A549 (cell line): ENCODE data around the gene UGT1A4. TPM values are rescaled to one million over a fixed set of nuclear protein-coding genes. Genes with fewer than 3 reads are reported as not detected.
A peak's percentile ranks its signal among the peaks of the same experiment; 100 is the strongest.

ENCODE experiments used
- ATAC-seq, 2 experiments: fragments of 200-7000 bp in 1 of 2; fragments of >200 bp in 1 of 2; cut with Nextera tagmentation in 1 of 2; cut with Tn5 transposase in 1 of 2; 3 replicates each; pipeline versions ENCODE4 v1.8.0 to v1.9.1; 2018 to 2020; ENCODE audit warnings: mild to moderate bottlenecking in 1 of 2, moderate library complexity in 1 of 2
- CTCF ChIA-PET: fragments of 300-600 bp; sonication (Branson Sonifier 250); formaldehyde crosslinking; extraction: SDS; loops from one replicate; lab custom pipeline; 2021; ENCODE audit warnings: antibody characterized with exemption, inconsistent platforms; lab: Yijun Ruan, JAX
- POLR2A ChIA-PET: fragments of 350-600 bp; formaldehyde crosslinking; extraction: SDS; loops from one replicate; lab custom pipeline; 2021; ENCODE audit warnings: antibody characterized with exemption, inconsistent platforms; lab: Yijun Ruan, JAX
- DNase-seq, 2 experiments: peaks; one replicate each; pipeline versions ENCODE4 v3.0.0 to v3.0.0-alpha.2; 2011 to 2016; ENCODE audit warnings: low read depth in 1 of 2, low spot score in 1 of 2
- FAIRE-seq: peaks from 2 replicates; lab custom pipeline; 2011; peaks lifted over from hg19 to GRCh38; lab: Jason Lieb, UNC
- H3K27ac ChIP-seq, 2 experiments: fragments of >200 bp; sonication (Bioruptor Twin); formaldehyde crosslinking; 3 replicates each; pipeline ENCODE4 v1.5.1; 2016 to 2017
- H3K4me1 ChIP-seq: fragments of >200 bp; sonication (Bioruptor Twin); formaldehyde crosslinking; 3 replicates; pipeline ENCODE4 v1.6.1; 2016
- H3K4me2 ChIP-seq: fragments of >200 bp; sonication (Bioruptor Twin); formaldehyde crosslinking; 3 replicates; pipeline ENCODE4 v1.6.1; 2016
- H3K4me3 ChIP-seq: fragments of >200 bp; sonication (Bioruptor Twin); formaldehyde crosslinking; 3 replicates; pipeline ENCODE4 v1.5.1; 2016
- H3K9me3 ChIP-seq: fragments of >200 bp; sonication (Bioruptor Twin); formaldehyde crosslinking; 3 replicates; pipeline ENCODE4 v1.6.1; 2016
- BHLHE40 ChIP-seq: IDR thresholded peaks from 2 replicates; pipeline ENCODE4 v1.6.1; 2012; ENCODE audit warnings: low read depth, low read length, inconsistent platforms
- CBX2 ChIP-seq: fragments of 200-600 bp; sonication (generic); IDR thresholded peaks from 2 replicates; pipeline ENCODE4 v1.6.1; 2016; ENCODE audit warnings: low read depth, mild to moderate bottlenecking, borderline replicate concordance
- CBX8 ChIP-seq: fragments of 200-600 bp; sonication (generic); IDR thresholded peaks from 2 replicates; pipeline ENCODE4 v1.6.1; 2016
- CEBPB ChIP-seq, 2 experiments: fragments of >200 bp in 1 of 2; sonication (Bioruptor Twin) in 1 of 2; formaldehyde crosslinking in 1 of 2; IDR thresholded peaks; 2 replicates each; pipeline ENCODE4 v1.6.1; 2012 to 2016
- CHD2 ChIP-seq: fragments of 150-350 bp; IDR thresholded peaks from 2 replicates; pipeline ENCODE4 v1.6.1; 2014; ENCODE audit warnings: low read length; ENCODE audit not compliant: partially characterized antibody
- E2F6 ChIP-seq: IDR thresholded peaks from 2 replicates; pipeline ENCODE4 v1.6.1; 2012; ENCODE audit warnings: low read depth, borderline replicate concordance
- EHF ChIP-seq: fragments of 250-450 bp; sonication (Bioruptor Pico); IDR thresholded peaks from 2 replicates; pipeline ENCODE4 v1.5.0; 2020; ENCODE audit warnings: mild to moderate bottlenecking
- EHMT2 ChIP-seq: fragments of 200-600 bp; sonication (generic); IDR thresholded peaks from 2 replicates; pipeline ENCODE4 v1.6.1; 2016; ENCODE audit warnings: antibody characterized with exemption, low read depth, mild to moderate bottlenecking, moderate library complexity
- EP300 ChIP-seq, 2 experiments: fragments of >200 bp; sonication (Bioruptor Twin); formaldehyde crosslinking; IDR thresholded peaks; 2 replicates in 1 of 2; 3 replicates in 1 of 2; pipeline ENCODE4 v1.6.1; 2016 to 2017
- FOSB ChIP-seq: fragments of 250-450 bp; sonication (Bioruptor Pico); IDR thresholded peaks from 2 replicates; pipeline ENCODE4 v1.5.0; 2020; ENCODE audit warnings: mild to moderate bottlenecking, moderate library complexity
- HOXB13 ChIP-seq: fragments of 250-450 bp; sonication (Bioruptor Pico); IDR thresholded peaks from 2 replicates; pipeline ENCODE4 v1.5.0; 2020; ENCODE audit warnings: low read depth, mild to moderate bottlenecking, moderate library complexity
- KDM1A ChIP-seq: fragments of 200-600 bp; sonication (generic); IDR thresholded peaks from 2 replicates; pipeline ENCODE4 v1.6.1; 2016; ENCODE audit warnings: low read depth, mild to moderate bottlenecking
- MYC ChIP-seq: IDR thresholded peaks from 2 replicates; pipeline ENCODE4 v1.6.1; 2012; ENCODE audit warnings: mild to moderate bottlenecking, inconsistent platforms, low read length, improper control_type of control experiment, borderline replicate concordance
- NPAS2 ChIP-seq: fragments of 250-450 bp; sonication (Bioruptor Pico); IDR thresholded peaks from 2 replicates; pipeline ENCODE4 v1.8.0; 2022; ENCODE audit warnings: mild to moderate bottlenecking, moderate library complexity, borderline replicate concordance
- RCOR1 ChIP-seq: fragments of 150-350 bp; IDR thresholded peaks from 2 replicates; pipeline ENCODE4 v1.6.1; 2014; ENCODE audit warnings: antibody characterized with exemption, low read length, low read depth
- RFX5 ChIP-seq: fragments of 450-650 bp; IDR thresholded peaks from 2 replicates; pipeline ENCODE4 v1.7.1; 2014; ENCODE audit warnings: antibody characterized with exemption, mild to moderate bottlenecking, moderate library complexity
- RNF2 ChIP-seq: fragments of 200-600 bp; sonication (generic); IDR thresholded peaks from 2 replicates; pipeline ENCODE4 v1.6.1; 2016; ENCODE audit warnings: low read depth, mild to moderate bottlenecking, antibody characterized with exemption, moderate library complexity, borderline replicate concordance
- TP53 ChIP-seq: fragments of 250-450 bp; sonication (Bioruptor Pico); IDR thresholded peaks from 2 replicates; pipeline ENCODE4 v1.5.0; 2021; ENCODE audit warnings: mild to moderate bottlenecking, moderate library complexity
- ZFP36 ChIP-seq: fragments of 450-650 bp; IDR thresholded peaks from 2 replicates; pipeline ENCODE4 v1.6.1; 2014; ENCODE audit warnings: borderline replicate concordance; ENCODE audit not compliant: partially characterized antibody
- WGBS: methylation state at CpG from one replicate; pipeline ENCODE4 v1.1.6; 2017; ENCODE audit errors: missing lambda C conversion rate; 5-methylcytosine and 5-hydroxymethylcytosine counted together
- polyA plus RNA-seq, 4 experiments: library from polyadenylated mRNA; depleted of rRNA in 3 of 4; stranded (reverse); fragments of >200 nt; fragmentation: RNase III in 1 of 4; extraction: RNeasy Plus Mini Kit Qiagen cat#74134 plus additional on column Dnase treatment in 1 of 4; gene quantifications; 2 replicates in 3 of 4; 3 replicates in 1 of 4; pipeline ENCODE4 v1.2.3, GENCODE V29; 2011 to 2017
- TF ChIP-seq, protein P1 (sequence below): IDR thresholded peaks from 2 replicates; pipeline ENCODE4 v1.6.1; 2012
- TF ChIP-seq, protein P2 (sequence below): fragments of 250-450 bp; sonication (Bioruptor Pico); IDR thresholded peaks from 2 replicates; pipeline ENCODE4 v1.5.0; 2021; ENCODE audit warnings: mild to moderate bottlenecking, moderate library complexity, borderline replicate concordance
- TF ChIP-seq, protein P3 (sequence below): fragments of 200-600 bp; sonication (generic); IDR thresholded peaks from 2 replicates; pipeline ENCODE4 v1.6.1; 2016; ENCODE audit warnings: antibody characterized with exemption, mild to moderate bottlenecking, moderate library complexity

The UGT1A4 gene
- polyA plus RNA-seq, 2 of the 4 experiments (the other 2 are of a cell fraction): 0.13 to 0.14 TPM

- no peak for TF ChIP-seq HOXB13
- TF ChIP-seq, protein P1, sequence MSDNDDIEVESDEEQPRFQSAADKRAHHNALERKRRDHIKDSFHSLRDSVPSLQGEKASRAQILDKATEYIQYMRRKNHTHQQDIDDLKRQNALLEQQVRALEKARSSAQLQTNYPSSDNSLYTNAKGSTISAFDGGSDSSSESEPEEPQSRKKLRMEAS: no peak
- TF ChIP-seq BHLHE40: no peak
- no peak for TF ChIP-seq FOSB (CRISPR knock-in tag)
- TF ChIP-seq CBX8: no peak
- TF ChIP-seq RNF2: no peak
- no peak for TF ChIP-seq RCOR1
- TF ChIP-seq, protein P2, sequence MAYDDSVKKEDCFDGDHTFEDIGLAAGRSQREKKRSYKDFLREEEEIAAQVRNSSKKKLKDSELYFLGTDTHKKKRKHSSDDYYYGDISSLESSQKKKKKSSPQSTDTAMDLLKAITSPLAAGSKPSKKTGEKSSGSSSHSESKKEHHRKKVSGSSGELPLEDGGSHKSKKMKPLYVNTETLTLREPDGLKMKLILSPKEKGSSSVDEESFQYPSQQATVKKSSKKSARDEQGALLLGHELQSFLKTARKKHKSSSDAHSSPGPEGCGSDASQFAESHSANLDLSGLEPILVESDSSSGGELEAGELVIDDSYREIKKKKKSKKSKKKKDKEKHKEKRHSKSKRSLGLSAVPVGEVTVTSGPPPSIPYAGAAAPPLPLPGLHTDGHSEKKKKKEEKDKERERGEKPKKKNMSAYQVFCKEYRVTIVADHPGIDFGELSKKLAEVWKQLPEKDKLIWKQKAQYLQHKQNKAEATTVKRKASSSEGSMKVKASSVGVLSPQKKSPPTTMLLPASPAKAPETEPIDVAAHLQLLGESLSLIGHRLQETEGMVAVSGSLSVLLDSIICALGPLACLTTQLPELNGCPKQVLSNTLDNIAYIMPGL (CRISPR knock-in tag): no peak
- TF ChIP-seq MYC: no peak
- TF ChIP-seq E2F6: no peak
- TF ChIP-seq CBX2: no peak
- no peak for TF ChIP-seq EHF (CRISPR knock-in tag)
- H3K9me3 ChIP-seq: peaks cover 17% of the 10 kb centered on the region
- peaks cover 40% of the 10 kb centered on the region for H3K4me1 ChIP-seq
- no peak for DNase-seq
- peak within 1 kb of the TSS; percentile 98 to 100 for H3K27ac ChIP-seq
- no peak for FAIRE-seq
- ATAC-seq: no peak
- no peak within 1 kb of the TSS for H3K4me2 ChIP-seq
- ChIA-PET CTCF (interaction anchor here (1.1 to 2.9 kb wide), 16 partner anchors 14 to 291 kb away, joined by 3 to 16 read pairs (median 4); partner anchors contain the start of gene UGT1A3), POLR2A (no interaction called here)
- no peak within 1 kb of the TSS for H3K4me3 ChIP-seq
- WGBS: 89% methylated on average over 14 of the region's 14 CpGs
These were observed 5.8 kb upstream of the UGT1A4 start, which contains the start of gene UGT1A5 for GRCh38 chr2:233712611-233713261. Gene UGT1A5, plus strand, starts transcription at chr2:233712907. Its CDS starts 85 bp downstream, at chr2:233712992.

DNA sequence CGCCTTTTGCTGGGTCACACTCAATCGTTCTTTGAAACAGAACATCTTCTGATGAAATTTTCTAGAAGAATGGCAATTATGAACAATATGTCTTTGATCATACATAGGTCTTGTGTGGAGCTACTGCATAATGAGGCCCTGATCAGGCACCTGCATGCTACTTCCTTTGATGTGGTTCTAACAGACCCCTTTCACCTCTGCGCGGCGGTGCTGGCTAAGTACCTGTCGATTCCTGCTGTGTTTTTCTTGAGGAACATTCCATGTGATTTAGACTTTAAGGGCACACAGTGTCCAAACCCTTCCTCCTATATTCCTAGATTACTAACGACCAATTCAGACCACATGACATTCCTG, 5.3 kb upstream of the UGT1A4 start:
- Histone ChIP-seq H3K4me3 (no peak overlapping the region), H3K9me3 (peaks cover 17% of the 10 kb centered on the region), H3K4me2 (no peak overlapping the region)
- WGBS: 93% methylated on average over 7 of the region's 7 CpGs
- no peak for DNase-seq
- CTCF ChIA-PET: no interaction called here
- FAIRE-seq: no peak
- TF ChIP-seq ZFP36 (no peak), EP300 (IDR thresholded peaks at IDR 0.05) (no peak), CHD2 (no peak), FOSB (CRISPR knock-in tag) (no peak), KDM1A (no peak), RFX5 (no peak), NPAS2 (CRISPR knock-in tag) (no peak), CEBPB (IDR thresholded peaks at IDR 0.05) (no peak), MYC (no peak), HOXB13 (no peak), EHMT2 (no peak), TP53 (CRISPR knock-in tag) (no peak)
- TF ChIP-seq, protein P2 (CRISPR knock-in tag): no peak
- TF ChIP-seq, protein P3, sequence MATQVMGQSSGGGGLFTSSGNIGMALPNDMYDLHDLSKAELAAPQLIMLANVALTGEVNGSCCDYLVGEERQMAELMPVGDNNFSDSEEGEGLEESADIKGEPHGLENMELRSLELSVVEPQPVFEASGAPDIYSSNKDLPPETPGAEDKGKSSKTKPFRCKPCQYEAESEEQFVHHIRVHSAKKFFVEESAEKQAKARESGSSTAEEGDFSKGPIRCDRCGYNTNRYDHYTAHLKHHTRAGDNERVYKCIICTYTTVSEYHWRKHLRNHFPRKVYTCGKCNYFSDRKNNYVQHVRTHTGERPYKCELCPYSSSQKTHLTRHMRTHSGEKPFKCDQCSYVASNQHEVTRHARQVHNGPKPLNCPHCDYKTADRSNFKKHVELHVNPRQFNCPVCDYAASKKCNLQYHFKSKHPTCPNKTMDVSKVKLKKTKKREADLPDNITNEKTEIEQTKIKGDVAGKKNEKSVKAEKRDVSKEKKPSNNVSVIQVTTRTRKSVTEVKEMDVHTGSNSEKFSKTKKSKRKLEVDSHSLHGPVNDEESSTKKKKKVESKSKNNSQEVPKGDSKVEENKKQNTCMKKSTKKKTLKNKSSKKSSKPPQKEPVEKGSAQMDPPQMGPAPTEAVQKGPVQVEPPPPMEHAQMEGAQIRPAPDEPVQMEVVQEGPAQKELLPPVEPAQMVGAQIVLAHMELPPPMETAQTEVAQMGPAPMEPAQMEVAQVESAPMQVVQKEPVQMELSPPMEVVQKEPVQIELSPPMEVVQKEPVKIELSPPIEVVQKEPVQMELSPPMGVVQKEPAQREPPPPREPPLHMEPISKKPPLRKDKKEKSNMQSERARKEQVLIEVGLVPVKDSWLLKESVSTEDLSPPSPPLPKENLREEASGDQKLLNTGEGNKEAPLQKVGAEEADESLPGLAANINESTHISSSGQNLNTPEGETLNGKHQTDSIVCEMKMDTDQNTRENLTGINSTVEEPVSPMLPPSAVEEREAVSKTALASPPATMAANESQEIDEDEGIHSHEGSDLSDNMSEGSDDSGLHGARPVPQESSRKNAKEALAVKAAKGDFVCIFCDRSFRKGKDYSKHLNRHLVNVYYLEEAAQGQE: no peak
- TF ChIP-seq, all 56 proteins: peak for 0
- ATAC-seq: no peak
- Histone ChIP-seq H3K4me1 (peaks cover 35% of the 10 kb centered on the region), H3K27ac (peak overlapping the region; percentile 98 to 100)
- POLR2A ChIA-PET: no interaction called here
